NCI-H128 (cell line): ENCODE measurements around the gene ACTG2.

Experiments
- DNase-seq: peaks from one replicate; lab custom pipeline; 2025; ENCODE audit not compliant: unreplicated experiment; lab: John Stamatoyannopoulos, UW

ACTG2 gene

GRCh38 chr2:73963385-73964120, 70.7 kb downstream of the ACTG2 start:
- no peak for DNase-seq

GRCh38 chr2:73964223-73964622, 71.4 kb downstream of the ACTG2 start:
- DNase-seq = no peak

- DNase-seq = no peak
Observed at GRCh38 chr2:73965053-73965452, 72.2 kb downstream of the ACTG2 start.

GRCh38 chr2:73968357-73968937, 75.6 kb downstream of the ACTG2 start:
- no peak for DNase-seq

- no peak for DNase-seq
Observed at GRCh38 chr2:73969356-73969755, 76.5 kb downstream of the ACTG2 start.
